Panc1 (cell line): ENCODE data around the gene RILPL2. TPM values are rescaled to one million over a fixed set of nuclear protein-coding genes. Genes with fewer than 3 reads are reported as not detected.
A peak's percentile ranks its signal among the peaks of the same experiment; 100 is the strongest.

Experiments
- ATAC-seq: fragments of 200-7000 bp; cut with Tn5 transposase; 2 replicates; pipeline ENCODE4 v1.9.1; 2020; ENCODE audit warnings: mild to moderate bottlenecking, moderate library complexity
- BruUV-seq: library from RNA; stranded (reverse); fragments of 400-500 nt; replicated peaks from 2 replicates; lab custom pipeline; 2021; lab: Mats Ljungman, UMichigan
- CTCF ChIA-PET: fragments of 300-600 bp; sonication (Branson Sonifier 250); formaldehyde crosslinking; loops from one replicate; lab custom pipeline; 2022; ENCODE audit warnings: antibody characterized with exemption; lab: Charles Lee
- POLR2A ChIA-PET: fragments of 300-600 bp; sonication (Branson Sonifier 250); formaldehyde crosslinking; loops from one replicate; lab custom pipeline; 2022; ENCODE audit warnings: antibody characterized with exemption; lab: Charles Lee
- DNase-seq: peaks from one replicate; pipeline ENCODE4 v3.0.0-alpha.2; 2010; ENCODE audit warnings: low read depth, low spot score
- H3K27ac ChIP-seq: 2 replicates; pipeline ENCODE4 v1.5.1; 2011; ENCODE audit warnings: mild to moderate bottlenecking, low read length, inconsistent platforms
- H3K27me3 ChIP-seq: fragments of 200-500 bp; sonication (Bioruptor generic); 2 replicates; pipeline ENCODE4 v1.6.0; 2014; ENCODE audit warnings: low read length, inconsistent platforms; ENCODE audit not compliant: control insufficient read depth, insufficient read depth
- H3K36me3 ChIP-seq: fragments of 200-500 bp; sonication (Bioruptor generic); 2 replicates; pipeline ENCODE4 v1.5.1; 2014; ENCODE audit warnings: inconsistent platforms, mild to moderate bottlenecking, low read length, moderate library complexity; ENCODE audit not compliant: control insufficient read depth, insufficient read depth
- H3K4me1 ChIP-seq: 2 replicates; pipeline ENCODE4 v1.5.1; 2011; ENCODE audit warnings: inconsistent platforms, mild to moderate bottlenecking, low read length, moderate library complexity; ENCODE audit not compliant: control insufficient read depth, insufficient read depth
- H3K4me3 ChIP-seq, 2 experiments: 2 replicates each; pipeline ENCODE4 v1.5.1; 2011 to 2012; ENCODE audit warnings: low read depth in 2 of 2, low read length in 2 of 2, mild to moderate bottlenecking in 2 of 2, inconsistent platforms in 1 of 2, moderate library complexity in 1 of 2
- H3K9me3 ChIP-seq: fragments of 200-500 bp; sonication (Bioruptor generic); 2 replicates; pipeline ENCODE4 v1.5.1; 2014; ENCODE audit warnings: low read depth, mild to moderate bottlenecking, inconsistent platforms, low read length, moderate library complexity; ENCODE audit not compliant: control insufficient read depth, insufficient read depth
- CTCF ChIP-seq: fragments of 450-650 bp; IDR thresholded peaks from 2 replicates; pipeline ENCODE4 v1.5.1; 2017; ENCODE audit warnings: mild to moderate bottlenecking
- POLR2AphosphoS5 ChIP-seq: IDR thresholded peaks from 2 replicates; pipeline ENCODE4 v1.6.1; 2012; ENCODE audit warnings: mild to moderate bottlenecking, low read depth, low read length, moderate library complexity
- SIN3A ChIP-seq: IDR thresholded peaks from 2 replicates; pipeline ENCODE4 v1.6.1; 2012; ENCODE audit warnings: low read depth, mild to moderate bottlenecking, low read length, moderate library complexity, borderline replicate concordance; ENCODE audit not compliant: insufficient read depth
- TCF7L2 ChIP-seq: IDR thresholded peaks from 2 replicates; pipeline ENCODE4 v1.6.1; 2011; ENCODE audit warnings: mild to moderate bottlenecking, low read depth, low read length, inconsistent platforms
- in situ Hi-C: cut with HindIII; loops from 2 replicates; pipeline ENCODE4 v1.10.0; 2016; ENCODE audit warnings: low sequenced_read_pairs, low pct_unique_long_range_greater_than_20kb
- intact Hi-C: fragments of 100-400 bp; cut with micrococcal nuclease; formaldehyde crosslinking; loops from one replicate; pipeline ENCODE4 v1.10.0; 2022; ENCODE audit not compliant: unreplicated experiment
- total RNA-seq: library from RNA; stranded (reverse); gene quantifications from one replicate; pipeline ENCODE4 v1.2.1, GENCODE V29; 2021; ENCODE audit not compliant: unreplicated experiment
- TF ChIP-seq, protein P1 (sequence below), 2 experiments: IDR thresholded peaks; 2 replicates each; pipeline ENCODE4 v1.6.1; 2011 to 2012; ENCODE audit warnings: low read depth in 2 of 2, control low read depth in 1 of 2, low read length in 1 of 2, mild to moderate bottlenecking in 1 of 2, moderate library complexity in 1 of 2; ENCODE audit not compliant: insufficient read depth in 1 of 2

Gene RILPL2
- total RNA-seq, 1 experiment from 2014 or later = 5.4 TPM

DNA sequence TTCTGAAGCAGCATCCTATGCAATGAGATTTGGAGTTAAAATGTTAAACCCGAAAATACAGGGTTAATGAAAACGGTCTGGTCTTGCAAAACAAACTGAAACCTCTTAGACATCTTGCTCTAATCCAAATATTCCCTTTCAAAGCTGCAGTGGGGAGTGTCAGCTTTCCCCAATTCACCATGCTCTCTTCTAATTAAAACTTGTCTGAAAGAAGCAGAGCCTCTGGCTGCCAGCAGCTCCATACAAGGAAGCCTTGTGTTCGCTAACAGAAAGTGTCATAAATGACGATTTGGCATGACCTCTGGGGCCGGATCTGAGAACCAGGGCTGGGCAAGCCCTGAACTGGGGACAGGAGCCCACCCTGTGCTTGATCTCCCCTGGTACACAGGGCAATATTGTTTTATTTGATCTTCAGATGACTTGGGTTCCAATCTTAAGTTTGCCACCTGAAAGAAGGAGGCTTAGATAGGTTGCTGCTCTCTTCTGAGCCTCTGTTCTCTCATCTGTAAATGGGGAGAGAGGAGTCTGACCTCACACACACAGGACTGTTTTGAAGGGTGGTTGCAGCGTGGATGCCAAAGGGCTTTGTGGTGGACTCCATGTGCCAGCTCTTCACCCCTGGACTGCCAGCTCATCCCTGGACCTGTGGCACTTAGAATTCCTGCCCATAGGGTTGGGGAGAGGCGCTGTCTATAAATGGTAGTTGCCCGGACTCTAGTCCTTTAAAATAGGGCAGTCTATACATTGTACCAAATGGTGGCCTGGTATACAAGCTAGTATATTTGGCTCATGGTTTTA, 44.7 kb downstream of the RILPL2 start:
- no peak overlapping the region for H3K4me3 ChIP-seq
- TF ChIP-seq SIN3A = no peak
- TF ChIP-seq CTCF = no peak
- TF ChIP-seq TCF7L2 = no peak
- TF ChIP-seq, protein P1, sequence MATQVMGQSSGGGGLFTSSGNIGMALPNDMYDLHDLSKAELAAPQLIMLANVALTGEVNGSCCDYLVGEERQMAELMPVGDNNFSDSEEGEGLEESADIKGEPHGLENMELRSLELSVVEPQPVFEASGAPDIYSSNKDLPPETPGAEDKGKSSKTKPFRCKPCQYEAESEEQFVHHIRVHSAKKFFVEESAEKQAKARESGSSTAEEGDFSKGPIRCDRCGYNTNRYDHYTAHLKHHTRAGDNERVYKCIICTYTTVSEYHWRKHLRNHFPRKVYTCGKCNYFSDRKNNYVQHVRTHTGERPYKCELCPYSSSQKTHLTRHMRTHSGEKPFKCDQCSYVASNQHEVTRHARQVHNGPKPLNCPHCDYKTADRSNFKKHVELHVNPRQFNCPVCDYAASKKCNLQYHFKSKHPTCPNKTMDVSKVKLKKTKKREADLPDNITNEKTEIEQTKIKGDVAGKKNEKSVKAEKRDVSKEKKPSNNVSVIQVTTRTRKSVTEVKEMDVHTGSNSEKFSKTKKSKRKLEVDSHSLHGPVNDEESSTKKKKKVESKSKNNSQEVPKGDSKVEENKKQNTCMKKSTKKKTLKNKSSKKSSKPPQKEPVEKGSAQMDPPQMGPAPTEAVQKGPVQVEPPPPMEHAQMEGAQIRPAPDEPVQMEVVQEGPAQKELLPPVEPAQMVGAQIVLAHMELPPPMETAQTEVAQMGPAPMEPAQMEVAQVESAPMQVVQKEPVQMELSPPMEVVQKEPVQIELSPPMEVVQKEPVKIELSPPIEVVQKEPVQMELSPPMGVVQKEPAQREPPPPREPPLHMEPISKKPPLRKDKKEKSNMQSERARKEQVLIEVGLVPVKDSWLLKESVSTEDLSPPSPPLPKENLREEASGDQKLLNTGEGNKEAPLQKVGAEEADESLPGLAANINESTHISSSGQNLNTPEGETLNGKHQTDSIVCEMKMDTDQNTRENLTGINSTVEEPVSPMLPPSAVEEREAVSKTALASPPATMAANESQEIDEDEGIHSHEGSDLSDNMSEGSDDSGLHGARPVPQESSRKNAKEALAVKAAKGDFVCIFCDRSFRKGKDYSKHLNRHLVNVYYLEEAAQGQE (IDR thresholded peaks at IDR 0.05; ENCODE audit: insufficient read depth in 1 of 2, low read depth in 2 of 2, low read length in 1 of 2) = no peak
- no peak for TF ChIP-seq POLR2AphosphoS5
- DNase-seq = no peak
- POLR2A ChIA-PET = no interaction called here
- peaks cover 12% of the 10 kb centered on the region for H3K36me3 ChIP-seq
- H3K4me1 ChIP-seq = peaks cover 14% of the 10 kb centered on the region
- H3K27me3 ChIP-seq = no peaks in the 10 kb centered on the region
- ATAC-seq = no peak
- in situ Hi-C loops = no loop called here
- H3K9me3 ChIP-seq = no peaks in the 10 kb centered on the region
- intact Hi-C loops = no loop called here
- CTCF ChIA-PET = no interaction called here
- BruUV-seq = no TSS peak
- no peak overlapping the region for H3K27ac ChIP-seq

DNA sequence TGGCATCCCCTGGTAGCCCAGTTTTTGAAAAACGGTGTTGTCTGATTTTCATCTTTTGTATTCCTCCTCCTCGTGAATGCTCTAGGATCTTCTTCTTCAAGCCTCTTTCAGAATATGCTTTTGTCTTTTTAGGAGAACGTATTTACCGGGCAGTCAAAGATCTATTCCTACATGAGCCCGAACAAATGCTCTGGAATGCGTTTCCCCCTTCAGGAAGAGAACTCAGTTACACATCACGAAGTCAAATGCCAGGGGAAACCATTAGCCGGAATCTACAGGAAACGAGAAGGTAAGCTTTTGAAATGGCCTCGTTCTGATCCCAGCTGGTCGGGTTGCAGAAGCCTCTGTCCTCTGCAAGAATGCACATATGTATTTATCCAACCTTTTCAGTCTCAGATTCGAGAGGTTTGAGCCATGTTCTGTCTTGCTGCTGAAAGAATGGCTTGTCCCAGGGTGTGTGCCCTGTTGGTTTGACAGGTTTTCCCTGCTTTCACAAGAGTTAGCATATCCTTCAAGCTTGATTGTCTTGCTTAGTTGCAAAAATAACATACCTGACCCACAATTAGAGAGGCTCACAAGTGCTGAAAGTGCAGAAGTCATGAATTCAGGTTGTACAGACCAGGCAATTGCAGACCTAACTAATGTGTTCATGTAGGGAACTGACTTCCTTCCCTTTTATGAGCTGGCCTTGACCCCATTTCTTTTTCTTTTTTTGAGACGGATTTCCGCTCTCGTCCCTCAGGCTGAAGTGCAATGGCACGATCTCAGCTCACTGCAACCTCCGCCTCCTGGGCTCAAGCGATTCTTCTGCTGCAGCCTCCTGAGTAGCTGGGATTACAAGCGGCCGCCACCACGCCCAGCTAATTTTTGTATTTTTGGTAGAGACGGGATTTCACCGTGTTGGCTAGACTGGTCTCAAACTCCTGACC, 45.7 kb downstream of the RILPL2 start:
- BruUV-seq = TSS peak; percentile 55
- H3K27me3 ChIP-seq = no peaks in the 10 kb centered on the region
- DNase-seq (no peak), ATAC-seq (no peak)
- in situ Hi-C loops = no loop called here
- POLR2A ChIA-PET = no interaction called here
- intact Hi-C loops = no loop called here
- peak overlapping the region; percentile 63 for H3K27ac ChIP-seq
- H3K36me3 ChIP-seq = peaks cover 10% of the 10 kb centered on the region
- H3K9me3 ChIP-seq = no peaks in the 10 kb centered on the region
- H3K4me3 ChIP-seq = peak overlapping the region in 1 of 2 experiments; percentile 50; a peak in 1 of 4 replicates
- CTCF ChIA-PET = no interaction called here
- TF ChIP-seq CTCF = no peak
- no peak for TF ChIP-seq TCF7L2
- TF ChIP-seq SIN3A = no peak
- TF ChIP-seq, protein P1 (IDR thresholded peaks at IDR 0.05; ENCODE audit: insufficient read depth in 1 of 2, low read depth in 2 of 2, low read length in 1 of 2) = no peak
- TF ChIP-seq POLR2AphosphoS5 = no peak
- H3K4me1 ChIP-seq = peaks cover 14% of the 10 kb centered on the region
